NCI-H1105 treated with DMSO at 0.1 percent for 48 hours (cell line): Measurements from ENCODE around the gene GCLM.
A peak's percentile ranks its signal among the peaks of the same experiment; 100 is the strongest.
"Not testable (repeated sequence)": the region's sequence is repeated elsewhere in the genome, so short reads cannot be mapped to it uniquely, and the experiment has no call there.

ENCODE experiments used
- DNase-seq: peaks from one replicate; lab custom pipeline; 2025; lab: John Stamatoyannopoulos, UW

The GCLM gene

GRCh38 chr1:93888900-93889299, 20.3 kb downstream of the GCLM start:
- DNase-seq = no peak

GRCh38 chr1:93882269-93882668, 27.0 kb downstream of the GCLM start:
- DNase-seq = no peak

- DNase-seq = no peak
Measured at GRCh38 chr1:93880731-93881130, 28.5 kb downstream of the GCLM start.

GRCh38 chr1:93878889-93879586, 30.2 kb downstream of the GCLM start, which contains the start of gene DNTTIP2:
Gene DNTTIP2 (minus strand): TSS chr1:93879206. CDS start chr1:93879148, 58 bp downstream.
- peak; percentile 91 for DNase-seq

- no peak for DNase-seq
Measured at GRCh38 chr1:93878501-93878888, 30.7 kb downstream of the GCLM start.

GRCh38 chr1:93877529-93877928, 31.7 kb downstream of the GCLM start:
- no peak for DNase-seq

- DNase-seq = no peak
Measured at GRCh38 chr1:93876244-93876643, 33.0 kb downstream of the GCLM start.

GRCh38 chr1:93874025-93874651, 35.1 kb downstream of the GCLM start:
- DNase-seq = no peak

- DNase-seq = no peak
Measured at GRCh38 chr1:93871366-93871765, 37.9 kb downstream of the GCLM start.

GRCh38 chr1:93869653-93870052, 39.6 kb downstream of the GCLM start:
- no peak for DNase-seq

- DNase-seq = not testable (repeated sequence)
Measured at GRCh38 chr1:93868492-93868891, 40.7 kb downstream of the GCLM start.

- DNase-seq = no peak
Measured at GRCh38 chr1:93865253-93865652, 44.0 kb downstream of the GCLM start.

- no peak for DNase-seq
Measured at GRCh38 chr1:93864175-93864574, 45.1 kb downstream of the GCLM start.

GRCh38 chr1:93857653-93858052, 51.6 kb downstream of the GCLM start:
- DNase-seq = not testable (repeated sequence)

GRCh38 chr1:93855983-93856382, 53.2 kb downstream of the GCLM start:
- DNase-seq = not testable (repeated sequence)

GRCh38 chr1:93853940-93854339, 55.3 kb downstream of the GCLM start:
- DNase-seq = no peak

- no peak for DNase-seq
Measured at GRCh38 chr1:93851878-93852277, 57.4 kb downstream of the GCLM start.

GRCh38 chr1:93851327-93851712, 57.9 kb downstream of the GCLM start:
- DNase-seq = no peak

GRCh38 chr1:93850687-93851326, 58.4 kb downstream of the GCLM start:
- DNase-seq = peak; percentile 51

- DNase-seq = no peak
Measured at GRCh38 chr1:93848350-93848883, 60.8 kb downstream of the GCLM start.

GRCh38 chr1:93847811-93848288, 61.4 kb downstream of the GCLM start:
- peak; percentile 69 for DNase-seq

- DNase-seq = peak; percentile 89
Measured at GRCh38 chr1:93846992-93847810, 62.0 kb downstream of the GCLM start.
